HCT116 (cell line): ENCODE measurements around the gene HMCN1. TPM values are rescaled to one million over a fixed set of nuclear protein-coding genes. Genes with fewer than 3 reads are reported as not detected.

Experiments
- ATAC-seq: fragments of 200-7000 bp; cut with Tn5 transposase; 2 replicates; pipeline ENCODE4 v1.9.1; 2020; ENCODE audit warnings: mild to moderate bottlenecking, moderate library complexity
- BruUV-seq: library from RNA; stranded (reverse); fragments of 400-500 nt; replicated peaks from 2 replicates; lab custom pipeline; 2021; lab: Mats Ljungman, UMichigan
- CTCF ChIA-PET: fragments of 300-600 bp; sonication (Branson Sonifier 250); formaldehyde crosslinking; loops from one replicate; lab custom pipeline; 2021; ENCODE audit warnings: antibody characterized with exemption; lab: Charles Lee
- POLR2A ChIA-PET: fragments of 300-600, 350-600 bp; sonication (Branson Sonifier 250); formaldehyde crosslinking; loops from one replicate; lab custom pipeline; 2021; ENCODE audit warnings: antibody characterized with exemption; lab: Charles Lee
- RAD21 ChIA-PET, 2 experiments: fragments of 300-600 bp; sonication (Branson Sonifier 250); formaldehyde crosslinking; loops; one replicate each; lab custom pipeline; 2023; ENCODE audit warnings: low total read pairs in 2 of 2; ENCODE audit not compliant: uncharacterized antibody in 2 of 2, unreplicated experiment in 2 of 2, low non-redundant PET in 1 of 2; lab: Charles Lee
- DNase-seq: peaks from one replicate; pipeline ENCODE4 v3.0.0-alpha.2; 2010; ENCODE audit warnings: low read depth, low spot score
- H2AFZ ChIP-seq: fragments of 200-600 bp; shearing (Covaris generic), sonication (generic); 2 replicates; pipeline ENCODE4 v1.6.1; 2017; ENCODE audit warnings: low read depth, mixed run types, mixed read lengths, antibody characterized with exemption, low read length; ENCODE audit not compliant: poor library complexity, severe bottlenecking
- H3K27ac ChIP-seq: 2 replicates; pipeline ENCODE4 v1.5.1; 2012; ENCODE audit warnings: low read depth, low read length
- H3K27me3 ChIP-seq: fragments of 200-600 bp; sonication (generic); 2 replicates; pipeline ENCODE4 v1.6.1; 2016; ENCODE audit warnings: mixed run types, low read length, mixed read lengths; ENCODE audit not compliant: insufficient read depth
- H3K36me3 ChIP-seq, 2 experiments: fragments of 200-500 bp in 1 of 2; fragments of 200-600 bp in 1 of 2; sonication (Bioruptor generic) in 1 of 2; sonication (generic) in 1 of 2; 2 replicates each; pipeline versions ENCODE4 v1.5.1 to v1.6.1; 2014 to 2016; ENCODE audit warnings: low read length in 2 of 2, inconsistent platforms in 1 of 2, mixed read lengths in 1 of 2, mixed run types in 1 of 2; ENCODE audit not compliant: insufficient read depth in 2 of 2, control insufficient read depth in 1 of 2
- H3K4me1 ChIP-seq, 2 experiments: fragments of 200-600 bp in 1 of 2; sonication (generic) in 1 of 2; 2 replicates each; pipeline versions ENCODE4 v1.5.1 to v1.6.1; 2012 to 2017; ENCODE audit warnings: low read length in 2 of 2, inconsistent platforms in 1 of 2, mild to moderate bottlenecking in 1 of 2, mixed read lengths in 1 of 2, mixed run types in 1 of 2, moderate library complexity in 1 of 2; ENCODE audit not compliant: insufficient read depth in 2 of 2, control insufficient read depth in 1 of 2
- H3K4me2 ChIP-seq: fragments of 200-600 bp; sonication (generic); 2 replicates; pipeline ENCODE4 v1.6.1; 2017; ENCODE audit warnings: mixed run types, low read length, mixed read lengths
- H3K4me3 ChIP-seq, 2 experiments: fragments of 200-600 bp in 1 of 2; sonication (generic) in 1 of 2; replicated peaks in 1 of 2; 2 replicates each; pipeline ENCODE4 v1.5.1; 2011 to 2016; ENCODE audit warnings: low read length in 2 of 2, control low read depth in 1 of 2, low read depth in 1 of 2, mild to moderate bottlenecking in 1 of 2, mixed read lengths in 1 of 2, mixed run types in 1 of 2
- H3K79me2 ChIP-seq: fragments of 200-600 bp; sonication (generic); 2 replicates; pipeline ENCODE4 v1.6.1; 2017; ENCODE audit warnings: mild to moderate bottlenecking, mixed run types, low read length, moderate library complexity, mixed read lengths; ENCODE audit not compliant: insufficient read depth
- H3K9ac ChIP-seq: fragments of 200-600 bp; sonication (generic); 2 replicates; pipeline ENCODE4 v1.6.1; 2016; ENCODE audit warnings: low read length, mixed read lengths
- H3K9me2 ChIP-seq: fragments of 200-600 bp; sonication (generic), shearing (Covaris generic); 2 replicates; pipeline ENCODE4 v1.6.1; 2017; ENCODE audit warnings: mixed run types, mild to moderate bottlenecking, moderate library complexity; ENCODE audit not compliant: insufficient read depth
- H3K9me3 ChIP-seq, 2 experiments: fragments of 200-500 bp in 1 of 2; fragments of 200-600 bp in 1 of 2; sonication (Bioruptor generic) in 1 of 2; sonication (generic) in 1 of 2; 2 replicates each; pipeline ENCODE4 v1.6.1; 2014 to 2017; ENCODE audit warnings: low read length in 2 of 2, mixed read lengths in 2 of 2, inconsistent platforms in 1 of 2, low read depth in 1 of 2, mild to moderate bottlenecking in 1 of 2, mixed run types in 1 of 2, moderate library complexity in 1 of 2; ENCODE audit not compliant: control insufficient read depth in 1 of 2, insufficient read depth in 1 of 2
- H4K20me1 ChIP-seq: fragments of 200-600 bp; sonication (generic), shearing (Covaris generic); 2 replicates; pipeline ENCODE4 v1.6.1; 2017; ENCODE audit warnings: mixed run types, mild to moderate bottlenecking, moderate library complexity; ENCODE audit not compliant: insufficient read depth
- ATF3 ChIP-seq: IDR thresholded peaks from 2 replicates; pipeline ENCODE4 v1.6.1; 2012
- CBX3 ChIP-seq: IDR thresholded peaks from 2 replicates; pipeline ENCODE4 v1.6.1; 2012; ENCODE audit warnings: low read depth
- CEBPB ChIP-seq: IDR thresholded peaks from 2 replicates; pipeline ENCODE4 v1.6.1; 2012; ENCODE audit warnings: low read depth
- CTCF ChIP-seq, 3 experiments: fragments of 200-600 bp in 1 of 3; sonication (generic) in 1 of 3; IDR thresholded peaks in 2 of 3; conservative IDR thresholded peaks in 1 of 3; 2 replicates each; pipeline ENCODE4 v1.5.1; 2012 to 2017; ENCODE audit warnings: low read depth in 2 of 3, low read length in 2 of 3, antibody characterized with exemption in 1 of 3, borderline replicate concordance in 1 of 3, control low read depth in 1 of 3, mild to moderate bottlenecking in 1 of 3, mixed read lengths in 1 of 3, mixed run types in 1 of 3, moderate library complexity in 1 of 3; ENCODE audit not compliant: insufficient read depth in 1 of 3
- MAX ChIP-seq: IDR thresholded peaks from 2 replicates; pipeline ENCODE4 v1.6.1; 2012
- POLR2A ChIP-seq: IDR thresholded peaks from 2 replicates; pipeline ENCODE4 v1.7.0; 2011; ENCODE audit warnings: borderline replicate concordance; ENCODE audit not compliant: insufficient read depth, insufficient read length; ENCODE audit errors: extremely low read depth
- POLR2AphosphoS5 ChIP-seq: IDR thresholded peaks from 2 replicates; pipeline ENCODE4 v1.6.1; 2011; ENCODE audit warnings: mild to moderate bottlenecking, low read depth, low read length, moderate library complexity
- RAD21 ChIP-seq: IDR thresholded peaks from 2 replicates; pipeline ENCODE4 v1.6.1; 2012; ENCODE audit warnings: low read depth, mild to moderate bottlenecking
- SIN3A ChIP-seq: IDR thresholded peaks from 2 replicates; pipeline ENCODE4 v1.6.1; 2012; ENCODE audit warnings: low read depth
- SP1 ChIP-seq: IDR thresholded peaks from 2 replicates; pipeline ENCODE4 v1.6.1; 2012; ENCODE audit warnings: low read depth
- TCF7L2 ChIP-seq: IDR thresholded peaks from 2 replicates; pipeline ENCODE4 v1.7.0; 2011; ENCODE audit warnings: borderline replicate concordance, inconsistent platforms; ENCODE audit not compliant: insufficient read depth, insufficient read length; ENCODE audit errors: extremely low read depth
- YY1 ChIP-seq: IDR thresholded peaks from 2 replicates; pipeline ENCODE4 v1.6.1; 2011; ENCODE audit warnings: low read length, low read depth, moderate library complexity, mild to moderate bottlenecking; ENCODE audit not compliant: insufficient replicate concordance; ENCODE audit errors: extremely low read depth
- ZBTB33 ChIP-seq: IDR thresholded peaks from 2 replicates; pipeline ENCODE4 v1.6.1; 2011; ENCODE audit warnings: mild to moderate bottlenecking, low read length, moderate library complexity; ENCODE audit not compliant: insufficient replicate concordance; ENCODE audit errors: extremely low read depth
- intact Hi-C: fragments of 100-400 bp; cut with micrococcal nuclease; formaldehyde crosslinking; loops from 2 replicates; pipeline ENCODE4 v1.10.0; 2022
- total RNA-seq: library from RNA; stranded (reverse); gene quantifications from one replicate; pipeline ENCODE4 v1.2.1, GENCODE V29; 2021; ENCODE audit not compliant: unreplicated experiment

HMCN1 gene
- total RNA-seq, 1 experiment from 2014 or later, result 0.59 TPM

- RAD21 ChIA-PET, result no interaction called here
These were observed 137.5 kb downstream of the HMCN1 start for GRCh38 chr1:185871627-185872150.

More at GRCh38 chr1:185871627-185872150, 137.5 kb downstream of the HMCN1 start:
- intact Hi-C loops, result no loop called here
- Histone ChIP-seq H3K9me2 (no peaks in the 10 kb centered on the region; the same call in 1 of the 2 replicates), H3K27ac (no peak overlapping the region), H2AFZ (no peak overlapping the region), H4K20me1 (no peaks in the 10 kb centered on the region), H3K9ac (no peak overlapping the region), H3K4me2 (no peak overlapping the region), H3K9me3 (no peaks in the 10 kb centered on the region)
- DNase-seq, result no peak
- TF ChIP-seq CBX3 (no peak), YY1 (no peak), POLR2A (no peak), SP1 (no peak), ZBTB33 (no peak), POLR2AphosphoS5 (no peak), MAX (no peak), CEBPB (no peak), SIN3A (no peak), ATF3 (no peak), RAD21 (no peak), CTCF (IDR thresholded peaks at IDR 0.05 in 2 of 3, conservative IDR thresholded peaks at IDR 0.05 in 1 of 3; ENCODE audit: borderline replicate concordance in 1 of 3, insufficient read depth in 1 of 3, low read depth in 2 of 3, low read length in 2 of 3) (no peak), TCF7L2 (no peak)
- TF ChIP-seq, all 23 proteins: peak for 0
- ATAC-seq, result no peak
- Histone ChIP-seq H3K36me3 (no peaks in the 10 kb centered on the region), H3K27me3 (no peaks in the 10 kb centered on the region), H3K4me3 (no peak overlapping the region), H3K4me1 (no peaks in the 10 kb centered on the region), H3K79me2 (no peaks in the 10 kb centered on the region)
- ChIA-PET CTCF (interaction anchor here (0.8 kb wide), 1 partner anchor 29 kb away, joined by 3 read pairs; no protein-coding TSS in a partner anchor), POLR2A (no interaction called here)
- BruUV-seq, result no TSS peak
